Activated CD8-positive, alpha-beta memory T cell treated with anti-CD3 and anti-CD28 coated beads, Interleukin-2, amount 50 U/mL, for 48 hours (primary cell): ENCODE data around the gene RAN.
A peak's percentile ranks its signal among the peaks of the same experiment; 100 is the strongest.
"Not testable (repeated sequence)": the region's sequence is repeated elsewhere in the genome, so short reads cannot be mapped to it uniquely, and the experiment has no call there.

ENCODE experiments used
- DNase-seq: peaks from one replicate; pipeline ENCODE4 v3.0.0-alpha.2; 2020

RAN gene

GRCh38 chr12:130879212-130879686 lies 7.4 kb downstream of the RAN start:
- peak; percentile 60 for DNase-seq

- DNase-seq, result peak; percentile 61
Observed at GRCh38 chr12:130879781-130880389, 8.0 kb downstream of the RAN start.

GRCh38 chr12:130880411-130880885 lies 8.6 kb downstream of the RAN start:
- DNase-seq, result no peak

- no peak for DNase-seq
Observed at GRCh38 chr12:130881046-130881445, 9.2 kb downstream of the RAN start.

- DNase-seq, result no peak
Observed at GRCh38 chr12:130881548-130881947, 9.7 kb downstream of the RAN start.

- not testable (repeated sequence) for DNase-seq
Observed at GRCh38 chr12:130887190-130887589, 15.3 kb downstream of the RAN start.

- DNase-seq, result no peak
Observed at GRCh38 chr12:130904064-130904463, 32.2 kb downstream of the RAN start.

- DNase-seq, result not testable (repeated sequence)
Observed at GRCh38 chr12:130904936-130905455, 33.1 kb downstream of the RAN start.

- DNase-seq, result no peak
Observed at GRCh38 chr12:130909111-130909510, 37.2 kb downstream of the RAN start.

GRCh38 chr12:130911193-130911592 lies 39.3 kb downstream of the RAN start:
- no peak for DNase-seq

- DNase-seq, result no peak
Observed at GRCh38 chr12:130911933-130912332, 40.1 kb downstream of the RAN start.

- DNase-seq, result peak; percentile 64
Observed at GRCh38 chr12:130916241-130916911, 44.5 kb downstream of the RAN start.

- DNase-seq, result no peak
Observed at GRCh38 chr12:130917607-130918006, 45.7 kb downstream of the RAN start.

GRCh38 chr12:130919086-130919485 lies 47.2 kb downstream of the RAN start:
- DNase-seq, result no peak

- no peak for DNase-seq
Observed at GRCh38 chr12:130920119-130920703, 48.3 kb downstream of the RAN start.

GRCh38 chr12:130920723-130921381 lies 49.0 kb downstream of the RAN start:
- DNase-seq, result no peak

- DNase-seq, result no peak
Observed at GRCh38 chr12:130922511-130922953, 50.7 kb downstream of the RAN start.

- DNase-seq, result no peak
Observed at GRCh38 chr12:130924966-130925665, 53.2 kb downstream of the RAN start.

- no peak for DNase-seq
Observed at GRCh38 chr12:130925666-130926015, 53.8 kb downstream of the RAN start.
